ENCODE measurements around the gene FER.
"Not testable (repeated sequence)": the region's sequence is repeated elsewhere in the genome, so short reads cannot be mapped to it uniquely, and the experiment has no call there.

The FER gene

DNA sequence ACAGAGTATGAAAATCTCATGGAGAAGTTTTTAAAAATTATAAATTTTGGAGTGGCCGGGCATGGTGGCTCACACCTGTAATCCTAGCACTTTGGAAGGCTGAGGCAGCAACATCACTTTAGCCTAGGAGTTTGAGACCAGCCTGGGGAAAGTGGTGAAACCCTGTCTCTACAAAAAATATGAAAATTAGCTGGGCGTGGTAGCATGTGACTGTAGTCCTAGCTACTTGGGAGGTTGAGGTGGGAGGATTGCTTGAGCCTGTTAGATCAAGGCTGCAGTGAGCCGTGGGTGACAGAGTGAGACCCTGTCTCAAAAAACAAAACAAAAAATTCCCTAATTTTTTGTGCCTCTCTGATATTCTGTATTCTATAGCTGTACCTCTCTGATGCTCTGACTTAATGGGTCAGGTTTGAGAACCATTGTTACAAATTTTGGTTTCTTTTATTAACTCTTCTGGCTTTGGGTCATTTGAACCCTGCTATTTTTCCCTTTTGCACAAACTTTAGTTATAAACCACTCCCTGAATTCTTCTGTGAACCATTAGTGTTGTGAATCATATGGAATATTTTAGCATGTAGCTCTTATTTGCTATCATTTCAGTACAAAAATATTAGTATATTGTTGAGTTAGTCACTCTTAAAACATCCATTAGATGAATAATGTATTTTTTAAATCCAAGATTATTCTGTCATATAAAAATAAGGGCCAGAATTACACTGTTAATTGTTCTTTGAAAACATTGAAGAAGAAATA, 51.0 kb downstream of the FER start:
- DNase-seq (ENCODE audit: low read depth): no peak

DNA sequence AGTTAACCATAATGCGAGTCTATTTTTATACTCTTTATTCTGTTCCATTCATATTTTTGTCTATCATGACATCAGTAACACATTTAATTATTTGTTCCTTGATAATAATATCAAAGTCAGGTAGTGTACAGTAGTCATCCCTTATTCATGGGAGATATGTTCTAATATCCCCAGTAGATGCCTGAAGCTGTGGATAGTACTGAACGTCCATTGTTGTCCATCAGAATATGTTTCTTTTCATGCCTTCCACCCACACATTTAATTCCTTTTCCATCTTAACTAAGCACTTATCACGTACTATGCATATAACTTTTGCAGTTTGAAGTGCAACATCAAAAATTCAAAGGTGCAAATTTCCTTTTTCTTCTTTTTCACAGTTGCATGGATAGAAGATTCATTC, 53.6 kb downstream of the FER start:
- DNase-seq (ENCODE audit: low read depth): no peak

DNA sequence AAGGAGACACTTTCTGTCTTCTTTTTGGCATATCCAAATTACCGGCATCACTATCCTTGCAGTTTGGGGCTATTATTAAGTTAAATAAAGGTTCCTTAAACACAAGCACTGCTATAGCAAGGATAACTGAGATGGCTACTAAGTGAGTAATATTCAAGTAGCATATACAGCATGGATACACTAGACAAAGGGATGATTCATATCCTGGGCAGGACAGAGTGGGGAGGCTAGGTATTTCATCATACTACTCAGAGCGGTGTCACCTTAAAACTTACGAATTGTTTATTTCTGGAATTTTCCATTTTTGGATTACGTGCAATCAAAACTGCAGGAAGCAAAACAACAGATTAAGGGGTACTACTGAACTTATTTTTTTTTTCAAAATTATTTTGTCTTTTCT, 54.1 kb downstream of the FER start:
- no peak for DNase-seq (ENCODE audit: low read depth)

DNA sequence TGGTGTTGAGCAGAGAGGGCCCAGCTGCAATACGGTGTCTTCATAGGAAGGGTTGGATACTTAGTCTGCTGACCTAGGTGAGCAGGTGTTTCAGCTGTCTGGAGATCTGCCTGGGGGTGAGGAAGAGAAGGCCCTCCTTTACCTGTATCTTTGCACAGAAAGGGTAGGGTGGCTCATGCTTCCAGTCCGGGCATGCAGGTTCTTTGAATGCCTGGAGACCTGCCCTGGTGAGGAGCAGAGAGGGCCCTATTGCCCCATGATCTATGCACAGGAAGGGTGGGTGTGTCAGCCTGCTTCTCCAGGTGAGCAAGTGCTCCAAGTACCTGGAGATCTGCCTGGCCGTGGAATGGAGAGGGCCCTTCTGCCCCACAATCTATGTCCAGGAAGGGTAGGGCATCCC, 63.0 kb downstream of the FER start:
- DNase-seq (ENCODE audit: low read depth): no peak

DNA sequence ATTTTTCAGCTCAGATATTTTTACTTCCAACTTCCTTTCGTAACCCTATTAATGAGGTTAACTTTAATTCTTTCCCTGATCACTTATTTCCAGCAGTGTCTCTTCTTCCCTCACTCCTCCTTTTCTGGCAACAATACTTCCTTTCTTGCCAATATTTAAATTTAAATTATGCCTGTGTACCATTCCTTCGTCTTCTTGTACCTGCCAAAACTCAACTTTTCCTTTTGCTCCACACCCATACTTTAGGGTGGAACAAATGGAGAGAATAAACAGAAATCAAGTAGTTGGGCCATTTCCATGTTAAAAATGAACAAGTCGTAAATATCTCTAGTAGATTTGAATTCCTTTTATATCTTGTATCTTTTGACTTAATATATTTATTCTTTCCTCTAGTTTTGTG, 66.0 kb downstream of the FER start:
- no peak for DNase-seq (ENCODE audit: low read depth)

DNA sequence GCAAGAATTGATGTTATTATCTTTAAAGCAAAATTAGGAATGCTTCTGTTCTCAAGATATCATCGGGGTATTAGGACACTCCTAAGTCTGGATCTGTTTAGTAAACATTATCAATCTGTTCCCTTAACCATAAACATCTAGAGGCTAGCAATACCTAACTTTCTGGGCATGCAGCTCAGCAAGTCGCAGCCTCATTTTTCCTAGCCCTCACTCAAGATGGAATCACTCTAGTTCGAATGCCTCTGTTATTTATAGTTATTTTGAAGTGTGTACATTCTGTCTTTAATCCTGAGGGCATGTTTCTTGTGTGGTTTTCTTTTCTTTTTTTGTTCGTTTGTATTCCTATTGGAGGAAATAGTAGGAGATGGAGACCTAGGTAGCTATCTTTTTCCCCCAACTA, 66.9 kb downstream of the FER start:
- DNase-seq (ENCODE audit: low read depth): no peak

DNA sequence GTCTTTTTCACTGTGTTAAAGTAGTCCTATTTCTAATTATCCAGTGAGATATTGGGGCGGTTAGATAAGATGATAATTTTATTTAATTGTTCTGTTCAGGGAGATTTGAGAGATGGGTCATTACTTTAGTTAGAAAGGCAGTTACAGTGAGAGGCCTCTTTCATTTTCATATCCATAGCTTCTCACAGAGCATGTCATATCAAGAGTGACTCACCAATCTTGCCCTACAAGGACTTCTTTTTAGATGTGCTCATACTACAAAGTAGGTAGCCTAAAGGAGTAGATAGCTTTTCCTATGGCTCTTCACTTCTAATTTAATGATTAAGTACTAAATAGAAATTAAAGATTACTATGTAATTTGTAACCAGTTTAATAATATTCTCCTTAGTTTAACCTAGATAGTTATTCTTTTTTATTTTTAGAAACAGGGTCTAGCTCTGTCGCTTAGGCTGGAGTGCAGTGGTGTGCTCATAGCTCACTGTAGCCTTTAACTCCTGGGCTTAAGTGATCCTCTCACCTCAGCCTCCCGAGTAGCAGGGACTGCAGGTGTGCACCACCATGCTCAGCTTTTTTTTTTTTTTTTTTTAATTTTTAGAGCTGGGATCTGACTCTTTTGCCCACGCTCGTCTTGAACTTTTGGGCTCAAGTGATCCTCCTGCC, 71.0 kb downstream of the FER start:
- no peak for DNase-seq (ENCODE audit: low read depth)

DNA sequence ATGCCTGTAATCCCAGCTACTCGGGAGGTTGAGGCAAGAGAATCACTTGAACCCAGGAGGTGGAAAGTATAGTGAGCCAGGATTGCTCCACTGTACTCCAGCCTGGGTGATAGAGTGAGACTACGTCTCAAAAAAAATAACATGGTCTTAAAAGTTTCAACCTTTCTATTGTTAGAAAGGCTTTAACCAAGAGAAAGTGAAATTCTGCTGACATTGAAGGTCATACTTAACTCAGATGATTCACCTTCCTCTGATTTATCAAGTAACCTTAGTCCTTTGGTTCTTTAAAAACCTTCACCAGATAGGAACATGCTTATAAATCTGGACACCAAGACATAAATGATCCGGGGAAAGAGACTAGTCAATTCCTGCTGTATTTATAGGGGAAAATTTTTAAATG, 73.3 kb downstream of the FER start:
- no peak for DNase-seq (ENCODE audit: low read depth)

DNA sequence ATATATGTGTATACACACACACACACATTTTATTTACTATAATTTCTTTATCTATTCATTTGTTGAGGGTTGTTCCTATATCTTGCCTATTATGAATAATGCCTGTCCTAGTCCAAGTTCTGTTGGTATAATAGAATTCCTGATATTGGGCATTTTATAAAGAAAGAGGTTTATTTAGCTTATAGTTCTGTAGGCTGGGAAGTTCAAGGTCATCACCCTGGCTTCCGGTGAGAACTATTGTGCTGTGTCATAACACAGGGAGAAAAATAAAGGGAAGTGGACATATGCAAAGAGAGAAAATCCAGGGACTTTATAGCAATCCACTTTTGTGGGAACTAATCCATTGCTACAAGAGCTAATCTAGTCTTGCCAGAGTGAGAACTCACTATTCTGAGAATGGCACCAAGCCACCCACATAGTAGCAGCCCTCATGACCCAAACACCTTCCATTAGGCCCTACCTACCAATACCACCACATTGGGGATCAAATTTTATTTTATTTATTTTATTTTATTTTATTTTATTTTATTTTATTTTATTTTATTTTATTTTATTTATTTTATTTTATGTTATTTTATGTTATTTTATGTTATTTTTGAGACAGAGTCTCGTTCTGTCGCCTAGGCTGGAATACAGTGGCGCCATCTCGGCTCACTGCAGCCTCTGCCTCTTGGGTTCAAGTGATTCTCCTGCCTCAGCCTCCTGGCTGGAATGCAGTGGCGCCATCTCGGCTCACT, 74.7 kb downstream of the FER start:
- DNase-seq (ENCODE audit: low read depth): no peak

DNA sequence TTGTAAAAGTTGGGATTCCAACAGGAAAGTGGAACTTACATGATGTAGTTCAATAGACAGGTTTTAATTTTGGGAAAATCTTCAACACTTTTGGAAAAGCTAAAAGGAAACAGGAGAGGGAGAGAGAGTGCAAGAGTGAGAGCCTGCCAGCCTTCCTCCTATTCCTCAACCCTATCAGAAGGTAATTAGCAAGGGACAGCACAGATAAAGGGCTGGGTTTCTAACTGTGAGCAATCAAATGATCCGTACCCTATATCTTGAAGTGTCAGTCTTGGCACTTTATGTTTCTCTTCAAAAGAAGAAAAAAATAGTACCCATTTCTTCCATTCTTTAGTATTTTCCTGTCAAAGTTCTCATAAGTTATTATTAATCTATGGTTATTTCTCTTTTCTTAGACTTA, 79.4 kb downstream of the FER start:
- no peak for DNase-seq (ENCODE audit: low read depth)

DNA sequence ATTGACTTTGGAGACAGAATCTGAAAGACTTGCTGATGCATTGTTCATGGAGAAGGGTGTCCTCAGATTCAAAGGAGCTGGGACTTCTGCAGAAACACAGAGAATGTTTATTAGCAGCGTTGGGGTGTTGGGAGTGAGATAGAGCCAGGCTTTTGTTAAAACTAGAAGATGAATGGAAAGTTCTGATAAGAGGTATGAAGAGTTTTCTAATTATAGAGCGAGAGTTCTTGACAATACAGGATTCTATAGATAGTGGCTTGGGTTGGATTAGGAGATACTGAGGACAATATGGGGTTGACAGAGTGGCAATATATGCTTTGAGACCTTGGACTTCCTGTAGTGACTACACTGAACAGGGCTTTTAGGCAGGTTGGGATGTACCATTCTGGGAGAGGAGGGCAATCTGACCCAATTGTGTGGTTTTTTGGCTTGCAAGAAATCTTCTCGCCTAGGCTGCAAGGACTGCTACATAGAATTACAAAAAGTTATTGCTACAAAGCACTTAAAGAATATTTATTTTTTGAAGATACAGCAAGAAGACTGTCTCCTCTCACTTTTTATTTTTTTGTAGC, 83.1 kb downstream of the FER start:
- DNase-seq (ENCODE audit: low read depth): no peak

DNA sequence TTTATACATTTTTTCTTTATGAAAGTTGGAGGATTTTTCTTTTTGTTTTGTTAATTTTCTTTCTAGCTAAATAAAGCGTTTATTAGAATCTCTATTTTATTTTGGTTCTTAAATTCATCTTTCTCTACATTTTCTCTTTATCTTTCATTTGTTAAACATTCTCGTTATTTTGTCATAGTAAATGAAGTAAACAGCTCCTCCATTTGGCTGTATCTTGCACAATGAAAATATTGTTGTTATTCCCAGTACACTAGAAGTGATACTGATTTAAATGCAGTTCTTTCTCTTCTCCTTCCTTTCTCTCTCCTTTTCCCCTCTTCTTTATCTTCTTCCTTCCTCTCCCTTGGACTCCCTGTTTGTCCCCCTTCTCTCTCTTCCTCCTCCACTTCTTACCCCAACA, 88.8 kb downstream of the FER start:
- DNase-seq (ENCODE audit: low read depth): no peak

DNA sequence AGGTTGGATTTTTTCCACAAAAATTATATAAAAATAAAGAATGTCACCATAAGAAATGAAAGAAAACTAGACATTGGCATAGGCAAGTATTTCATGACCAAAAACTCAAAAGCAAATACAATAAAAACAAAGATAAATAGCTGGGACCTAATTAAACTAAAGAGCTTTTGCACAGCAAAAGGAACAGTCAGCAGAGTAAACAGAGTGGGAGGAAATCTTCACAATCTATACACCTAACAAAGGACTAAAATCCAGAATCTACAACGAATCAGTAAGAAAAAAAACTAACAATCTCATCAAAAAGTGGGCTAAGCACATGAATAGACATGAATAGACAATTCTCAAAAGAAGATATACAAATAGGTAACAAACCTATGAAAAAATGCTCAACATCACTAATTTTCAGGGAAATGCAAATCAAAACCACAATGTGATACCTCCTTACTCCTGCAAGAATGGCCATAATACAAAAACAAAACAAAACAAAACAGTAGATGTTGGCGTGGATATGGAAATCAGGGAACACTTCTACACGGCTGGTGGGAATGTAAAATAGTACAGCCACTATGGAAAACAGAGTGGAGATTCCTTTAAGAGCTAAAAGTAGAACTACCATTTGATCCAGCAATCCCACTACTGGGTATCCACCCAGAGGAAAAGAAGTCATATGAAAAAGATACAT, 94.7 kb downstream of the FER start:
- DNase-seq (ENCODE audit: low read depth): not testable (repeated sequence)

DNA sequence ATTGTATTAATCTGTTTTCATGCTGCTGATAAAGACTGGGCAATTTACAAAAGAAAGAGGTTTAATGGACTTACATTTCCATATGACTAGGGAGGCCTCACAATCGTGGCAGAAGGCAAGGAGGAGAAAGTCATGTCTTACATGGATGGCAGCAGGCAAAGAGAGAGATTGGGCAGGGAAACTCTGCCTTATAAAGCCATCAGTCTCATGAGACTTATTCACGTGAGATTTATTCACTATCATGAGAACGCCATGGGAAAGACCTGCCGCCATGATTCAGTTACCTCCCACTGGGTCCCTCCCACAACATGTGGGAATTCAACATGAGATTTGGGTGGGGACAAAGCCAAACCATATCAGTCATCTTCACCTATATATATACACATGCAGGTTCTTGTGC, 103.4 kb downstream of the FER start:
- DNase-seq (ENCODE audit: low read depth): not testable (repeated sequence)

DNA sequence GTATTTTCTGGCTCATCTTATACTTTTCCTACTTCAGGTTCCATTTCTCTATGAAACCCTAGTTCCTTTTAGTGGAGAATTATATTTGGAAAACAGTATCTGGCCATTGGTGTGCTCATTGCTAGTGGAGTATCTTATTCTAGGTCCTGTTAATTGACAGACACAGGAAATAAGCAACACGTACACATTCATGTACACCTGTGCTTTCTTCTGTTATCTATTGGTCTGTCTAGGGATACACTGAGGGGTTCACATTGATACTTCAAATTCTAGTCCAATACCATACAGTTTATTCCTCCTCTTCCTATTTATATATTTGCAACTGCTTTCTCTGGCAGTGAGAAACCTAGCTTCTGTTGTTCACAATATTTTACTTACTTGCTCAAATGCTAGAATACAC, 110.2 kb downstream of the FER start:
- no peak for DNase-seq (ENCODE audit: low read depth)

DNA sequence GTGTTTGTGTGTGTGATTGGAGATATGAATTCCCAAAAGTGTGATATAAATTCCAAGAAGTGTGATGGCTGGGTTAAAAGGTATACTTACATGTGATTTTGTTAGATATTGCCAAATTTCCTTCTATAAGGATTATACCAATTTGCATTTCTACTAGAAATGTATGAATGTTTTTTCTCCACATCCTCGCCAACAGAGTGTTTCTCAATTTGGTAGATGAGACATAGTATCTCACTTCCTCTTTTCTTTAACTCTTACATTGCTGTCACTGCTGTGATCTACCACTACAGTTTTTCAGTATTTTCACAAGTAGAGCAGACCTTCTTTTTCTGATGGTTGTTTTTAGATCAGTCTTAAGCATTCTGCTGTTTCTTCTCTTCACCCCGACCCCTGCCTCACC, 111.3 kb downstream of the FER start:
- no peak for DNase-seq (ENCODE audit: low read depth)

DNA sequence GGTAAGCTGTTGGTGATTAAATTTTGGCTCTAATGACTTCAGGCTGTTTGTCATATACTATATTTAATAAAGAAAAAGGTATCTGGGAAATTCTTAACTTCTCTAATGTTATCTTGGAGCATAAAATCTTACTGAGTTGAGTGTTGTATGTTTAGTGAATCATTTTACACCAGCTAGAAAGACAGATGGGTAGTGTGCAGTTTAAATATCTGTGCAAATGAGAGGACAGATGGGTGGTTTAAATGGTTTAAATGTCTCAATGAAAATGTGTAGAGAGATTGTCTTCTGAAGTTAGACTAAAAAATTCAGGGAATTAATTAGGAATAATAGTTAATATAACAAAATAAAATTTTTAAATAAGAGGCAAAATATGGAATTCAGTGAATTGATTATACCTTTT, 114.5 kb downstream of the FER start:
- DNase-seq (ENCODE audit: low read depth): no peak

DNA sequence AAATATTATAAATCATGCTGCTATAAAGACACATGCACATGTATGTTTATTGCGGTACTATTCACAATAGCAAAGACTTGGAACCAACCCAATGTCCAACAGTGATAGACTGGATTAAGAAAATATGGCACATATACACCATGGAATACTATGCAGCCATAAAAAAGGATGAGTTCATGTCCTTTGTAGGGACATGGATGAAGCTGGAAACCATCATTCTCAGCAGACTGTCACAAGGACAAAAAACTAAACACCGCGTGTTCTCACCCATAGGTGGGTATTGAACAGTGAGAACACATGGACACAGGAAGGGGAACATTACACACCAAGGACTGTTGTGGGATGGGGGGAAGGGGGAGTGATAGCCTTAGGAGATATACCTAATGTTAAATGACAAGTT, 118.4 kb downstream of the FER start:
- DNase-seq (ENCODE audit: low read depth): not testable (repeated sequence)

DNA sequence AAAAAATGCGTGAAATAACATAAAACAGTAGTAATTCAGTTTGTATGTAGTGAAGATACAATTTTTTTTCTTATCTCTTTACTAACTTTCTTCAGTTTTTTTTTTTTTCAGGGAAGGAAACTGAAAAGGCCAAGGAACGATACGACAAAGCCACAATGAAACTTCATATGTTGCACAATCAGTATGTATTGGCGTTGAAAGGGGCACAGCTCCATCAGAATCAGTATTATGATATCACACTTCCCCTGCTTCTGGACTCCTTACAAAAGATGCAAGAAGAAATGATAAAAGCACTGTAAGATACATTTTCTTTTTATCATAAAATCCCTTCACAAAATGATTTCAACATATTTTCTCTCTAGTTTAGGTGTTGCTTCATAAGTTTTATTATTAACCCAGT, 120.0 kb downstream of the FER start:
- no peak for DNase-seq (ENCODE audit: low read depth)

DNA sequence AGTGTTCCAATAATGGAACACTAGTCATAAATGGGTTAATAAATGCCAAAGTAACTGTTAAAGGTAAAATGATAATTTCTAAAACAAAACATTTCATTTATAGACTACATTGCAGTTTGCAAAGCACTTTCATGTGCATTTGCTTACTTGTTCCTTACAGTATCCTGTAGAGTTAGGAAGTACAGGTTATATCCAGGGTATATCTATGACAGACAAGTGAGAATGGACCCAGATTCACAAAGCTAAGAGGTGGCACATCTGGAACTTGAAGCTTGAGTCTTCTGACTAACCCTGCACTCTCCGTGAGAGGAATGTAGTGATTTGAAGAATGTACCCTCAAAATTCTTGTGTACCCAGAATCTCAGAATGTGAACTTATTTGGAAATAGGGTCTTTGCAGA, 121.4 kb downstream of the FER start:
- no peak for DNase-seq (ENCODE audit: low read depth)

DNA sequence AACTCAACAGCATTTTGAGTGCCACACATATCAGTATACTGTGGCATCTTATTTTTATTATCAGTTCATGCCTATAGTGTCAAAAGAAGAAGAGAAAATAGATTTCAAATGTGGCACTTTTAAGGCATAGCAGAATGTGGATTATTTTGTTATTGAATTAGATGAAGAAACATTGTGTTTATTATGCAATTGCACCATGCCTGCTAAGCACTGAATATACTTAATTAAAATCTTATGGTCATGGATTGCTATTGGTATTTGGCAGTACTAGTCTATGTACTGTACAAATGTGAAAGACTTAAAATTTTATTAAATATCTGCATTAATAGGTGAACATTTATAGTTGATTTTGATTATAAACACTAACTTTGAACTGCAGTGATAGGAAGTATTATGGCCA, 128.8 kb downstream of the FER start:
- DNase-seq (ENCODE audit: low read depth): no peak

DNA sequence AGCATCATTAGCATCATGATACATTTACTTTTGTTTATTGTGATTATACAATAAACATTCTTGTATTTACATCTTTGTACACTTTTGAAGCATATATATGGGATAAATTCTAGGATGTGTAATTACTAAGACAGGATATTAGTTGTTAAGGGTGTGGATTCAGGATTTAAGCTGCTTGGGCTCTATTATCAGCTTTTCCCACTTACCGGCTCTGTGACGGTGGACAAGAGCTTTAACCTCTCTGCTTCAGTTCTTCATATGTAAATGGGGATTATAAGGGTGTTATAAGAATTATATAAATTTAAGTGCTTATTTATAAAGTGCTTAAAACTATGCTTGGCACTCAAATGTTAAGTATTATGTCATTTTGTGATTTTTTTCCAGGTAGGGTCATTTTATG, 131.1 kb downstream of the FER start:
- no peak for DNase-seq (ENCODE audit: low read depth)

All from activated T-cell treated with anti-CD3 and anti-CD28 coated beads for 24 hours (primary cell).